Measurements from ENCODE around the gene NTN5.

Gene NTN5

GRCh38 chr19:48639483-48640375 is 33.1 kb downstream of the NTN5 start:
- TF ChIP-seq, protein P1, sequence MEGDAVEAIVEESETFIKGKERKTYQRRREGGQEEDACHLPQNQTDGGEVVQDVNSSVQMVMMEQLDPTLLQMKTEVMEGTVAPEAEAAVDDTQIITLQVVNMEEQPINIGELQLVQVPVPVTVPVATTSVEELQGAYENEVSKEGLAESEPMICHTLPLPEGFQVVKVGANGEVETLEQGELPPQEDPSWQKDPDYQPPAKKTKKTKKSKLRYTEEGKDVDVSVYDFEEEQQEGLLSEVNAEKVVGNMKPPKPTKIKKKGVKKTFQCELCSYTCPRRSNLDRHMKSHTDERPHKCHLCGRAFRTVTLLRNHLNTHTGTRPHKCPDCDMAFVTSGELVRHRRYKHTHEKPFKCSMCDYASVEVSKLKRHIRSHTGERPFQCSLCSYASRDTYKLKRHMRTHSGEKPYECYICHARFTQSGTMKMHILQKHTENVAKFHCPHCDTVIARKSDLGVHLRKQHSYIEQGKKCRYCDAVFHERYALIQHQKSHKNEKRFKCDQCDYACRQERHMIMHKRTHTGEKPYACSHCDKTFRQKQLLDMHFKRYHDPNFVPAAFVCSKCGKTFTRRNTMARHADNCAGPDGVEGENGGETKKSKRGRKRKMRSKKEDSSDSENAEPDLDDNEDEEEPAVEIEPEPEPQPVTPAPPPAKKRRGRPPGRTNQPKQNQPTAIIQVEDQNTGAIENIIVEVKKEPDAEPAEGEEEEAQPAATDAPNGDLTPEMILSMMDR (IDR thresholded peaks at IDR 0.05; ENCODE audit: low read depth, low read length, poor library complexity, severe bottlenecking), result no peak
- Histone ChIP-seq H3F3A (ENCODE audit: control insufficient read depth, insufficient read depth) (peaks cover 18% of the 10 kb centered on the region), H3K4me3 (ENCODE audit: low read length) (no peak overlapping the region), H4K20me1 (ENCODE audit: control insufficient read depth, insufficient read depth, low read depth, low read length) (no peaks in the 10 kb centered on the region), H3K9me3 (ENCODE audit: control insufficient read depth, insufficient read depth, low read length) (no peaks in the 10 kb centered on the region), H3K4me2 (ENCODE audit: low read length) (no peak overlapping the region), H3K27ac (ENCODE audit: low read depth, low read length) (no peak overlapping the region), H3K79me2 (ENCODE audit: control insufficient read depth, low read length) (peaks cover 15% of the 10 kb centered on the region), H3K27me3 (ENCODE audit: control insufficient read depth, low read length) (no peaks in the 10 kb centered on the region), H3K9me2 (replicated peaks; ENCODE audit: control insufficient read depth, low read length) (no peaks in the 10 kb centered on the region), H3K4me1 (ENCODE audit: control insufficient read depth, low read length) (peaks cover 43% of the 10 kb centered on the region), H3K36me3 (ENCODE audit: control insufficient read depth, low read length) (0 out of 2 replicates have a peak, but pooled peaks cover 4% of the 10 kb centered on the region)

DNA sequence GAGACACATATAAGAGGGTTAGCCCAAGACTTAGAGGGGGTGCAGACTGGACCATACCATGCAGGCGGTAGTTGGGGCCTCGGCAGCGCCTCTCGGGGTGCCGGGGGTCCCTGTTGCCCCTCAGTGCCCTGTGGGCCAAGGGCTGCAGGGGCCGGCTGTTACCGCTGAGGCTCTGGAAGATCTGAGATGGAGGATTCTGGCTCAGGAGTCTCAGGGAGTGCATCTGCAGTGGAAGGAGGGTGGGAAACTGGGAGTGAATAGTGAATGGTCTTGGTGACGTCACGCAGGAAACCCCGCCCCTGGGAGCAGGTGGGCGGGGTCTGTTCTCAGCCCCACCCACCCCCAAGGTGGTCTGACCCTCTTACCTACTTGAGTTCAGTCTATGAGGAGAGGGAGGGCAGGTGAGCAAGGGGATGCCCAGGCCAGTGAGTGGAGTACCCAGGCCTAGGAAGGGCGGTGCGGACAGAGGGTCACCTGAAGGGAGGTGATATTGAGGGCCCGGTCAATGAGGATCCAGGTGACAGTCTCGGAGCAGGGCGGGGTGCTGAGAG is 33.9 kb downstream of the NTN5 start:
- peaks cover 18% of the 10 kb centered on the region for H3F3A ChIP-seq (ENCODE audit: control insufficient read depth, insufficient read depth)
- H3K4me2 ChIP-seq (ENCODE audit: low read length), result peak overlapping the region; percentile 92
- peak overlapping the region; percentile 78 for H3K4me3 ChIP-seq (ENCODE audit: low read length)
- no peaks in the 10 kb centered on the region for H4K20me1 ChIP-seq (ENCODE audit: control insufficient read depth, insufficient read depth, low read depth, low read length)
- H3K36me3 ChIP-seq (ENCODE audit: control insufficient read depth, low read length), result 0 out of 2 replicates have a peak, but pooled peaks cover 4% of the 10 kb centered on the region
- H3K27me3 ChIP-seq (ENCODE audit: control insufficient read depth, low read length), result no peaks in the 10 kb centered on the region
- H3K27ac ChIP-seq (ENCODE audit: low read depth, low read length), result peak overlapping the region; percentile 96
- TF ChIP-seq EZH2phosphoT487 (IDR thresholded peaks at IDR 0.05; ENCODE audit: borderline replicate concordance, low read length), result no peak
- TF ChIP-seq, protein P1 (IDR thresholded peaks at IDR 0.05; ENCODE audit: low read depth, low read length, poor library complexity, severe bottlenecking), result no peak
- no peaks in the 10 kb centered on the region for H3K9me2 ChIP-seq (replicated peaks; ENCODE audit: control insufficient read depth, low read length)
- H3K9me3 ChIP-seq (ENCODE audit: control insufficient read depth, insufficient read depth, low read length), result no peaks in the 10 kb centered on the region
- H3K79me2 ChIP-seq (ENCODE audit: control insufficient read depth, low read length), result peaks cover 20% of the 10 kb centered on the region
- peaks cover 44% of the 10 kb centered on the region for H3K4me1 ChIP-seq (ENCODE audit: control insufficient read depth, low read length)

GRCh38 chr19:48637948-48638830 is 34.6 kb downstream of the NTN5 start:
- no peak for TF ChIP-seq EZH2phosphoT487 (IDR thresholded peaks at IDR 0.05; ENCODE audit: borderline replicate concordance, low read length)
- TF ChIP-seq, protein P1 (IDR thresholded peaks at IDR 0.05; ENCODE audit: low read depth, low read length, poor library complexity, severe bottlenecking), result peak; percentile 34
- Histone ChIP-seq H3K9me2 (replicated peaks; ENCODE audit: control insufficient read depth, low read length) (no peaks in the 10 kb centered on the region), H3K79me2 (ENCODE audit: control insufficient read depth, low read length) (peaks cover 27% of the 10 kb centered on the region), H3K9me3 (ENCODE audit: control insufficient read depth, insufficient read depth, low read length) (no peaks in the 10 kb centered on the region), H3K4me3 (ENCODE audit: low read length) (peak overlapping the region; percentile 78), H3K27me3 (ENCODE audit: control insufficient read depth, low read length) (no peaks in the 10 kb centered on the region), H3K27ac (ENCODE audit: low read depth, low read length) (peak overlapping the region; percentile 96), H3K4me2 (ENCODE audit: low read length) (peak overlapping the region; percentile 92), H3K4me1 (ENCODE audit: control insufficient read depth, low read length) (peaks cover 51% of the 10 kb centered on the region), H3F3A (ENCODE audit: control insufficient read depth, insufficient read depth) (peaks cover 18% of the 10 kb centered on the region), H3K36me3 (ENCODE audit: control insufficient read depth, low read length) (peaks cover 8% of the 10 kb centered on the region; the same call in 1 of the 2 replicates), H4K20me1 (ENCODE audit: control insufficient read depth, insufficient read depth, low read depth, low read length) (no peaks in the 10 kb centered on the region)
